Measurements from ENCODE around the gene SIRT4.

DNA sequence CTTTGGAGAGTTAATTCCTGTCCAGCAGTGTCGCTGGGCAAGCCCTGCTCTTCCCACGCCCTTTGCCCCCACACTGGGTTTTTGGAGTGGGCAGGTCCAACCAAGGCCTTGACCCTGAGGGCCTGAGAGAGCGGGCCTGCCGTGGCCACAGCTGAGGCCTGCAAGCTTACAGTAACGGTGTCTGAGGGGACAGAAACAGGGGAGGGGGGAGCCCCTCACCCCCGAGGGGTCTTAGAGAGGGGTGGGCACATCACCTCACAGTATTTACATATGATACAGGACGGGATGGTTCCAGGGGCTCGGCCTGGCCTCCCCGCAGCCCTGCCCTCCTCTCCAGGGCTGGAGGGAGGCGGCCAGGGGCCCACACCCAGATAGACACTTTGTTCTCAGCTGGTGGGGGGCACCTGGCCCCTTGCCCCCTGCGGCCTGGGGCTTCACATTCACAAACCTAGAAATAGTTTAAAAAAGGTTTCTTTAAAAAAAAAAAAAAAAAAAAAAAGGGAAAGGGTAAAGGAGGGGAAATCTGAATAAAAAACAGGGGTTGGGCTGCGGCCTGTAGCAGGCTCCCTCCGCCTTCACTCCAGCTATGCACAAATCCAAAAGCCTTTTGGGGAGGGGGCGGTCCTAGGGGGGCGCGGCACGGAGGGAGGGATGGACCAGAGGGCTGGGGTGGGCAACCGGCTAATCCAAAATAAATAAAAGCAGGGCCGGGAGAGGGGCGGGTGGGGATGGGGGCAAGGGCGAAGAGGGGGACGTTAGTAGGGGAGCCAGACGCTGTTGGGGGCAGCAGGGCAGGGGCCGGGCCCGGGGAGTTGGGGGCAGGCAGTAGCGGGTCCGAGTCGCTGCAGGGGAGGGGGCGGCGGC lies 40.3 kb downstream of the SIRT4 start:
- TF ChIP-seq, protein P1, sequence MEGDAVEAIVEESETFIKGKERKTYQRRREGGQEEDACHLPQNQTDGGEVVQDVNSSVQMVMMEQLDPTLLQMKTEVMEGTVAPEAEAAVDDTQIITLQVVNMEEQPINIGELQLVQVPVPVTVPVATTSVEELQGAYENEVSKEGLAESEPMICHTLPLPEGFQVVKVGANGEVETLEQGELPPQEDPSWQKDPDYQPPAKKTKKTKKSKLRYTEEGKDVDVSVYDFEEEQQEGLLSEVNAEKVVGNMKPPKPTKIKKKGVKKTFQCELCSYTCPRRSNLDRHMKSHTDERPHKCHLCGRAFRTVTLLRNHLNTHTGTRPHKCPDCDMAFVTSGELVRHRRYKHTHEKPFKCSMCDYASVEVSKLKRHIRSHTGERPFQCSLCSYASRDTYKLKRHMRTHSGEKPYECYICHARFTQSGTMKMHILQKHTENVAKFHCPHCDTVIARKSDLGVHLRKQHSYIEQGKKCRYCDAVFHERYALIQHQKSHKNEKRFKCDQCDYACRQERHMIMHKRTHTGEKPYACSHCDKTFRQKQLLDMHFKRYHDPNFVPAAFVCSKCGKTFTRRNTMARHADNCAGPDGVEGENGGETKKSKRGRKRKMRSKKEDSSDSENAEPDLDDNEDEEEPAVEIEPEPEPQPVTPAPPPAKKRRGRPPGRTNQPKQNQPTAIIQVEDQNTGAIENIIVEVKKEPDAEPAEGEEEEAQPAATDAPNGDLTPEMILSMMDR (IDR thresholded peaks at IDR 0.05) = no peak
- TF ChIP-seq EZH2phosphoT487 (IDR thresholded peaks at IDR 0.05) (no peak), EZH2 (IDR thresholded peaks at IDR 0.05) (no peak)
